Endothelial cell (in vitro differentiated cells): Measurements from ENCODE around the gene DELE1. TPM values are rescaled to one million over a fixed set of nuclear protein-coding genes. Genes with fewer than 3 reads are reported as not detected.

Experiments used
- DNase-seq: peaks from one replicate; pipeline ENCODE4 v3.0.0; 2021; ENCODE audit warnings: low spot score
- H3K27ac Mint-ChIP-seq: one replicate; pipeline ENCODE4 v1.8.0; 2021; ENCODE audit warnings: mixed read lengths, inconsistent platforms; ENCODE audit not compliant: unreplicated experiment
- H3K27me3 Mint-ChIP-seq: one replicate; pipeline ENCODE4 v1.8.0; 2021; ENCODE audit warnings: mild to moderate bottlenecking, moderate library complexity, mixed read lengths, inconsistent platforms; ENCODE audit not compliant: unreplicated experiment
- H3K36me3 Mint-ChIP-seq: one replicate; pipeline ENCODE4 v1.8.0; 2021; ENCODE audit warnings: mild to moderate bottlenecking, low read depth, mixed read lengths, inconsistent platforms; ENCODE audit not compliant: unreplicated experiment
- H3K4me1 Mint-ChIP-seq: one replicate; pipeline ENCODE4 v1.8.0; 2021; ENCODE audit warnings: mild to moderate bottlenecking, mixed read lengths, inconsistent platforms; ENCODE audit not compliant: unreplicated experiment
- H3K4me3 Mint-ChIP-seq: one replicate; pipeline ENCODE4 v1.8.0; 2021; ENCODE audit warnings: mild to moderate bottlenecking, mixed read lengths, inconsistent platforms; ENCODE audit not compliant: unreplicated experiment
- H3K9me3 Mint-ChIP-seq: one replicate; pipeline ENCODE4 v1.8.0; 2021; ENCODE audit warnings: mixed read lengths, inconsistent platforms; ENCODE audit not compliant: unreplicated experiment
- CTCF ChIP-seq: fragments of 200-600 bp; sonication (generic); IDR thresholded peaks from one replicate; pipeline ENCODE4 v1.5.0; 2021; ENCODE audit warnings: antibody characterized with exemption; ENCODE audit not compliant: unreplicated experiment
- long read RNA-seq: library from polyadenylated mRNA; unstranded; transcript quantifications from one replicate; pipeline ENCODE4 v2.0.0, GENCODE V29; 2020; ENCODE audit not compliant: unreplicated experiment
- total RNA-seq: library from RNA; stranded (reverse); fragmentation: NEBNext Ultra II Directional; extraction: Animal tissue kit (Norgen Biotek cat#: 25700); gene quantifications from one replicate; pipeline ENCODE4 v1.2.1, GENCODE V29; 2021; ENCODE audit not compliant: unreplicated experiment

The DELE1 gene
- total RNA-seq: 115 TPM
- long read RNA-seq, full-length matches to known transcripts: 20 of 50 reads
- long read RNA-seq, partial matches to known transcripts: 12 of 50 reads
- long read RNA-seq, other reads (novel, unspliced or antisense): 18 of 50 reads

GRCh38 chr5:141923448-141924313 is at the start of gene DELE1:
Gene DELE1 (plus strand): TSS chr5:141923871. CDS start chr5:141923942, 71 bp downstream.
- DNase-seq: peak; percentile 91
- peaks cover 8% of the 10 kb centered on the region for H3K27me3 Mint-ChIP-seq
- TF ChIP-seq CTCF: no peak

GRCh38 chr5:141873933-141874261 is 49.8 kb upstream of the DELE1 start:
- Mint-ChIP-seq H3K36me3 (peaks cover 26% of the 10 kb centered on the region), H3K9me3 (no peaks in the 10 kb centered on the region), H3K4me3 (peak overlapping the region; percentile 84), H3K27me3 (peaks cover 14% of the 10 kb centered on the region), H3K4me1 (peaks cover 54% of the 10 kb centered on the region), H3K27ac (no peak overlapping the region)
- TF ChIP-seq CTCF: no peak
- no peak for DNase-seq

More at GRCh38 chr5:141923448-141924313, at the start of gene DELE1:
- peaks cover 30% of the 10 kb centered on the region for H3K4me1 Mint-ChIP-seq
- peak within 1 kb of the TSS; percentile 92 for H3K4me3 Mint-ChIP-seq
- peaks cover 33% of the 10 kb centered on the region for H3K36me3 Mint-ChIP-seq
- H3K27ac Mint-ChIP-seq: peak within 1 kb of the TSS; percentile 96
- no peaks in the 10 kb centered on the region for H3K9me3 Mint-ChIP-seq

- peaks cover 59% of the 10 kb centered on the region for H3K4me1 Mint-ChIP-seq
- H3K4me3 Mint-ChIP-seq: peak overlapping the region; percentile 94
- H3K27ac Mint-ChIP-seq: no peak overlapping the region
- peaks cover 16% of the 10 kb centered on the region for H3K27me3 Mint-ChIP-seq
- H3K9me3 Mint-ChIP-seq: no peaks in the 10 kb centered on the region
- no peak for TF ChIP-seq CTCF
- DNase-seq: no peak
- H3K36me3 Mint-ChIP-seq: peaks cover 24% of the 10 kb centered on the region
Measured at GRCh38 chr5:141874262-141874964, 49.3 kb upstream of the DELE1 start.

GRCh38 chr5:141875022-141875740 is 48.5 kb upstream of the DELE1 start:
- no peak overlapping the region for H3K27ac Mint-ChIP-seq
- no peaks in the 10 kb centered on the region for H3K9me3 Mint-ChIP-seq
- no peak for DNase-seq
- H3K36me3 Mint-ChIP-seq: peaks cover 16% of the 10 kb centered on the region
- peak overlapping the region; percentile 94 for H3K4me3 Mint-ChIP-seq
- H3K27me3 Mint-ChIP-seq: peaks cover 19% of the 10 kb centered on the region
- H3K4me1 Mint-ChIP-seq: peaks cover 67% of the 10 kb centered on the region
- no peak for TF ChIP-seq CTCF
